ENCODE measurements around the gene SOX1.

DNA sequence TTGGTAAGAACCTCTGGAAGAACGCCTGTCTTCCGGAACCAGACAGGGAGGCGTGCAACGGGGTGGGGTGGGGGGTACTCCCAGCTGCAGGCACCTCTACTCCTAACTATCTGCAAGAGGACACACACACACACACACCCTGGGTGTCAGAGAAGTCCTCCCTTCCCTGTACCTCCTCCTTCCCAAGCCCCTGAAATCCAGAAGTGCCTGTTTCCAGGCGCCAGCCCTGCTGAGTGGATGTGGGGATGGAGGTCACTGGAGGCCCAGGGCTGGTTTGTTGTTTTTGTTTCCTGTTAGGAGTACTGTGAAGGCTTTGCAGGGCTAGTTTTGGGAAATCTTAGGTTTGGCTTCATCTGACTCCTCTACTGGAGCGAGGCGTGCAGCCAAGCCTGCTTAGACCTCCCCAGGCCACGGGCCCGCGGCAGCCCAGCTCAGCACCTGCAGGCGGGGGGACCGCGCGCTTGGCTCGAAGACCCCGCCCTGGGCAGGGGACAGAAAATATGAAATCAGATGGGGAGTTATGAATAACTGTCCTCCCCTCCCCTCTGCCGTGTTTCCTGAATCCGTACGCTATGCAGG is 36.4 kb downstream of the SOX1 start:
- TF ChIP-seq CTCF (IDR thresholded peaks at IDR 0.05), result no peak
- TF ChIP-seq POLR2A (IDR thresholded peaks at IDR 0.05), result no peak

All from heart left ventricle (tissue), 13 donors.